Measurements from ENCODE around the gene GALNT3.
A peak's percentile ranks its signal among the peaks of the same experiment; 100 is the strongest.

The GALNT3 gene

GRCh38 chr2:165795011-165795410 lies 964 bp upstream of the GALNT3 start:
- DNase-seq: peak in 1 of 2 donors; percentile 13

- peak; percentile 71 to 77 for DNase-seq
Measured at GRCh38 chr2:165794536-165794928, 485 bp upstream of the GALNT3 start.

GRCh38 chr2:165793161-165793778 lies 777 bp downstream of the GALNT3 start:
- peak in 1 of 2 donors; percentile 9 for DNase-seq

GRCh38 chr2:165792104-165792454 lies 2.0 kb downstream of the GALNT3 start:
- no peak for DNase-seq

GRCh38 chr2:165791421-165792103 lies 2.5 kb downstream of the GALNT3 start:
- DNase-seq: no peak

GRCh38 chr2:165790466-165790865 lies 3.6 kb downstream of the GALNT3 start:
- no peak for DNase-seq

- no peak for DNase-seq
Measured at GRCh38 chr2:165787334-165787733, 6.7 kb downstream of the GALNT3 start.

- no peak for DNase-seq
Measured at GRCh38 chr2:165779706-165780105, 14.3 kb downstream of the GALNT3 start.

GRCh38 chr2:165778653-165779451 lies 15.2 kb downstream of the GALNT3 start:
- no peak for DNase-seq

GRCh38 chr2:165778187-165778556 lies 15.9 kb downstream of the GALNT3 start:
- DNase-seq: no peak

- peak in 1 of 2 donors; percentile 13 for DNase-seq
Measured at GRCh38 chr2:165777522-165778186, 16.4 kb downstream of the GALNT3 start.

- no peak for DNase-seq
Measured at GRCh38 chr2:165776796-165777195, 17.3 kb downstream of the GALNT3 start.

- DNase-seq: no peak
Measured at GRCh38 chr2:165776013-165776412, 18.0 kb downstream of the GALNT3 start.

- no peak for DNase-seq
Measured at GRCh38 chr2:165773684-165774083, 20.4 kb downstream of the GALNT3 start.

GRCh38 chr2:165772183-165772582 lies 21.9 kb downstream of the GALNT3 start:
- DNase-seq: no peak

- no peak for DNase-seq
Measured at GRCh38 chr2:165766326-165766927, 27.6 kb downstream of the GALNT3 start.

GRCh38 chr2:165762723-165763122 lies 31.3 kb downstream of the GALNT3 start:
- DNase-seq: no peak

GRCh38 chr2:165757906-165758675 lies 36.0 kb downstream of the GALNT3 start:
- no peak for DNase-seq

GRCh38 chr2:165746501-165746900 lies 47.5 kb downstream of the GALNT3 start:
- DNase-seq: no peak

- DNase-seq: no peak
Measured at GRCh38 chr2:165745916-165746315, 48.1 kb downstream of the GALNT3 start.

GRCh38 chr2:165743442-165743841 lies 50.6 kb downstream of the GALNT3 start:
- DNase-seq: no peak

GRCh38 chr2:165725421-165725820 lies 68.6 kb downstream of the GALNT3 start:
- no peak for DNase-seq

Data from CD4-positive, alpha-beta T cell treated with Interferon alpha-2 for 1 hour (primary cell).